GM21619 (cell line): ENCODE data around the gene GRID1.

Source experiments
- ATAC-seq: cut with Tn5 transposase; IDR thresholded peaks from one replicate; pipeline ENCODE4 v1.9.1; 2021; ENCODE audit not compliant: unreplicated experiment

Gene GRID1

DNA sequence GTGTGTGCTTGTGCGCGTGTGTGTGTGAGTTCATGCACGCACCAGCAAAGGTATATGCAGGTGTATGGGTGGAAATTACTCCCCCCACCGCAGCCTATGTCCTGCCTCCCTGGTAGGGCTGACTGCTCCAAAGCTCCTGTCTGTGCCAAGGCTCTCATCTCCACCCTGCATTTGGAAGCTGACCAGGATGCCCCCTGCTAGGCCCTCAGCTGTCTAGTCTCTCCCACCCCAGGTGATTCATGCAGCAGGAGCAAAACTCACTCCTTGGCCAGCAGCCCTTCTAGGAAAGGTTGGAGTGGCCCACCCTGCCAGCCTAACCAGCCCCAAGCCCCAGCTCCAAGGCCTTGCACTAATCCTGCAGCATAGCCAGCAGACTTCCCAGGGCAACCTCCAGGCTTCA lies 148.4 kb downstream of the GRID1 start:
- ATAC-seq, result no peak

DNA sequence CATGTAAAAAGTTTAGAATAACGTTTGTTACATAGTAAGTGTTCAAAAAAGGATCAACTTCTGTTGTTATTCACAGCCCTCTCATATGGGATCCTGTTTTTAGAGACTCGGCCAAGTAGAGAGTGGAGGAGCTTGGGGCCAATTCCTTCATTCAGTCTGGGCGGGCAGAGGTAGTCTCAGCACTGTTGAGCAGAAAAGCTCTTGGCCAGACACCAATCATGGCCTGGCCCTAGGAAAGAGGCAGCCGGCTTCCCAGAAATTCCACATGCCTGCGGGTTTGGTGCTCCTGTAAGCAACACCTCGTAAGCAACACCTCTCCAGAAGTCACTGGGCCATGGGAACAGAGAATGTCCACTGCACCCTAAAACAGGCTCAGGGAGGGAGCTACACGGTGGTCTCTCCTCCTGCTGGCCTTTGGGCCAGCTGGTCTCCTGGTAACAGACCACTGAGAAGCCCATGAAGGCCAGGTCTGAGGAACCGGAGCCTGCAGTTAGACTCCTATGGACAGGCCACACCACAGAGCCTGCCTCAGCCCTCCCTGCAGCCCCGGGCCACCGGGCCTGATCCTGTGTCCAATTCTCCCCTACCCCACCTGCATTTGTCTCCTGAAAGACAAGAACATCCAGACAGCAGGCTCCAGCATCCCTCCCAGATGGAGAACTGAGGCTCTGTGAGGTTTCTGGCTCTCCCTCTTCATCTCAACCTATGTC lies 149.1 kb downstream of the GRID1 start:
- ATAC-seq, result no peak

DNA sequence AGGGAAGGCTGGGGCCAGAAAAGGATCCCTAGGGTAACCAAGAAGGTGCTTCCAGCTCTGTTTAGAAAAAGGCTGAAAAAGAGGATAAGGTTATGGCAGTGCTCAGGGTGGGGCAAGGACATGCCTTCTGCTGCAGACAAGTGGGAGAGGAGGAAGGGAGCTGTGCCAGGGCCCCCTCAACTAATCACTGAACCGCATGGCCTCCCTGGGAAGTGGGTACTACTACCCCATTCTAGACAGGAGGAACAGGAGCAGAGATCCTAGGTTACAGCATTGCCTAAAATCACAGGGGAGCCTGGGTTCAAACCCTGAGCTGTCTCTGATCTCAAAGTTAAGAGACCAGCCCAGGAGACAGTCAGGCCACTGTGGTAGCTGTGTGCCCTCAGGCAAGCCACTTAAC lies 149.7 kb downstream of the GRID1 start:
- no peak for ATAC-seq

DNA sequence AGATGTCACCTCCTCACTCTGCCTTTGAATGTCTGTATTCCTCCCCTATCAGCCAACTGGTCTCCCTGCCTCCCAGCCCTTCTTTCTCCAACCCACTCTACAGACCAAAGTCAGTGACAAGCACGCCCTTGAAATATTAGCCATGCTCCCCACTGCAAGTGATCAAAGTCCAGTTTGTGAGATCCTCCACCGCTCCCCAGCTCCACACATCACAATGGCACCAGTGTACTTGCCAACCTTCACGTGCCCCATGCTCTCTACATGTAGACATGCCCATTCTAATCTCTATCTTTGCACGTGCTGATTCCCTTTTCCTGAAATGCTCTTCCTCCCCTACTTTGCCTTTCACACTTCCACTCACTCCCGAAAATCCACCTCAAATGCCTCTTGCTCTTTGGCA lies 150.9 kb downstream of the GRID1 start:
- ATAC-seq, result no peak

DNA sequence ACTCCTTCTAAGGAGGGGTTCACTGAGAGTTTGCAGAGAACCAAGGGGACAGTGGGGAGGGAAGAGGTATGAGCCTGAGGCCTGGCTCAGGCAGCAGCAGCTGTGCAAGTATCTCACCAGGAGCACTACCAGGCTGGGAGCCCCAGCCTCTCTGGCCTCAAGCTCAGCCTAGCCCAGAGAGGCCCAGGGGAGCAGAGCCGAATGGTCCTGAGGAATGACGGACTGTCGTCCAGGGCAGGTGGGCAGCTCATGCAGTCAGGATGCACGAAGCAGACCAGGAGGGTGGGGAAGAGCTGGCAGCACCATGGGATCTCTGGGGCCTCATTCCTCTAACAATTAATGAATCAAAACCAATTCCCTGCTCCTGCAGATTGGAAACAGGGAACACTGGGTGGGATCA lies 151.5 kb downstream of the GRID1 start:
- ATAC-seq, result no peak

DNA sequence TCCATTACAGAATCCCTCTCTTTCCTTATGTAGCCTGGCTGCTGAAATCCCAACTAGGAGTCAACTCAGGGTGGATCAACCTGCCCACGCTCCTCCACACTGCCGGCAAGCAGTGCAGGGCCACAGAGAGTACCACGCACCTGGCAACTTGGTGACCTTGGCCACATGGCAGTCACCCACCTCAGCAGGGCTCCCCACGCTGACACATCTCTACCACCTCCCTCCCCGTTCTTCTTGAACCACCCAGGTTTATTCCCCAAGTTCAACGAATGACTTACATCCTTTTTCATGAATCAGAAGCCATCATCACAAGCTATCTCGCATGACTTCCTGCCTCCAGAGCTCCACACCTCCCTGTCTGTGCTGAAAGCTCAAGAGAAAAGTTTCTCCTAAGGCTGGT lies 153.4 kb downstream of the GRID1 start:
- ATAC-seq, result no peak

DNA sequence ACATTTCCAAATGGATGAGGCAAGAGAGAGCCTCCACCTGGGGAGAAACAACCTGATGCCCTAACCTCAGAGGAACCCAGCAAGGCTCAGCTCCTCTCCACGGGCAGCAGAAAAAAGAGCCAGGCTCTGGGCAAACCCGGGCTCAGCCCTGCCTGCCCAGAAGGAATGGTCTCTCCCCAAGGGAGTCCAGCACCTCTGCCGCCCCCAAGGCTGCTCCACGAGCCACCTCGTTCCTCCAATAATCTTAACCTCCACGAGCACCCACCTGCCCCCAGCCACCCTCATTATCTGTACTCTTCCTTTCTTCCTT lies 154.2 kb downstream of the GRID1 start:
- no peak for ATAC-seq

DNA sequence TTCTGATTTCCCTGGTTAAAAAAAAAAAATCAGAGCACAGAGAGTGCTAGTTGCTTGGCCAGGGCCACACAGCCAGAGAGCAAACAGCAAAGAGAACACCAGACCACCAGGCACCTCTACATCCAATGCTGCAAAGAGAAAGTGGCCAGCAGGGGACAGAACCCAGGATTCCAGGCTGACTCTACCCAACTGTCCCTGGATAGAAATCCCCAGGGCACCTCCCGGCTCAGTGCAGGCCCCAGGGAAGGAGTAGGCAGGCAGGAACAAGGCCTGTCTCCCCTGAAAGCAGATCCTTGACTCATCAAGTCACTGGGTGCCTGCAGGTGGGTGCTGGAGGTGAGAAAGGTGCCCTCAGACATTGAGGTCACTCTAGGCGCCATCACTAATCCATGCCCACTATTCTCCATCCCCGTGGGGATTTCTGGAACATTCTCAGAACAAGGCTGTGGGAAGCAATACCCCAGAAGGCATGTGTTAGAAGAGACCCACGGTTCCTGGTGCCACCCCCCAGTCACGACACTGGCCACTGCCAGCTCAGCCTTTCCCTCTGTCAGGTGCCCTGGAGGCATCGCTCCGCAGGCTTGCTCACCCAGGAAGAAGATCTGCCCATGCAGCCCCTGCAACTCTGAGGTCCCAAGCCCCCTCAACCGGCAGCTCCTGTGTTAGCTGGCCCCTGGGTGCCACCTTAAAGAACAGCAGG lies 154.8 kb downstream of the GRID1 start:
- no peak for ATAC-seq

DNA sequence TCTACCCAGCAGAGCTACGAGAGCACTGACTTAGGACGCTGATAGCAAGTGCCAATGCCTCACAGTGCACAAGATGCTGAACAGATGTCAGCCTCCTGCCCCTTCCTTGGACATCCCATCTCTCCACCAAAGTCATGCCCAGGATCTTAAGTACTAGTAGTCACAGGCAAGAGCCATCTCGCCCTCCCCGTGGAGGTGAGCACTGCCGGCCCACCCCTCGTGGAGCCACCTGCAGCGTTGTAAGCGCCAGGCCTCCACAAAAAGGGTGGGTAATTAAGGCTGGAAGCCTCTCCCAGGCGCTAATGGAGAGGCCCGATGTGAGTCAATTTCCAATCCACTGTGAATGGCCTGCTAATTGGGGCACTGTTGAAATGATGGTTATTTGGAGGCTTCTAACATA lies 156.2 kb downstream of the GRID1 start:
- no peak for ATAC-seq

DNA sequence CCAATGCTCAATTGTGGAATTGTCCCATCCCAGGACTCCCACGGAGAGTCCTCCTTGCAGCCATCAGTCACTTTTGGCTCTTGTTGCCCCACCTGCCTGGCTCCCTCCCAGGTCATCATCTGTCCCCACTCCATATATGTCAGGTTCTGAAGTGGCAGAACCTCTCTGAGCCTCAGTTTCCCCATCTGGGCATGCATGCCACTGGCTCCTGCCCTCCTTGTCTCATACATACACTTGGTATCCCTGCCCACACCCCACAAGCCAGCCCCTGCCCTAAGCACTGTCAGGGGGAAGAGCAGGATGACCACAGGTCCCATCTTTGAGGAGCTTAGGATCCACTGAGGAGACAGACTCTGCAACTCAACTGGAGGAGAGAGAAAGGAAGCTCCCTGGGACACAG lies 156.9 kb downstream of the GRID1 start:
- no peak for ATAC-seq

DNA sequence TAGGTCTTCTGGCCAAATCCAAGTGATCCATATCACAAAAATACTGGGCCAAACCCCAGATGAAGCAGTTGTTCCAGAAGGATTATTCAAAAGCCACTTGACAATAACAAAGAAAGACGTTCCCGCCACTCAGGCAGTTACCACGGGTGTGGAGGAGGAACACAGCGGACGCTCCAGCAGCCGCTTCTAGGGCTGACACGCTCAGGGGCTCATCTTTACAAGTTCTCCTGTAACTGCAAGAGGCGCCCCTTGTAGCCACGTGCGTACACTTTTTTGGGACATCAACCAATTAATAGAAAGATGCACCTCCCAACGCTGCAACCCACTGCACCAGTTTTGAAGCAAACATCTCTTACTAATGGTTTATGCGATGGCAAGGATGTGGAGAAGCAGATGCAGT lies 159.4 kb downstream of the GRID1 start:
- ATAC-seq, result no peak

DNA sequence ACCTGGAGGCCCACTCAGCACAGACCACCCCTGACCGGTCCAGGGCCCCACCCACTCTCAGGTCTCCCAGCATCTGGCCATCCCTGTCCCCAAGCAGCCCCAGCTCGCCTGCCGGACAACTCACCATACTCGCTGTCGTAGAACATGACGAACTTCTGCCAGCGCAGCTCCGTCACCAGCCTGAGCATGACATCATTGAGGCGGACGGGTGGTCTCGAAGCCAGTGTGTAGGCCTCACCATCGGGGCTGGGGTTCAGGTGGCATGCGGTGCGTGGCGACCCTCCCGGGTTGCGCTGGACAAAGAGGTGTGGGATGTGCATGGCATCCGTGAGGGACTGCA lies 160.4 kb downstream of the GRID1 start:
- no peak for ATAC-seq

DNA sequence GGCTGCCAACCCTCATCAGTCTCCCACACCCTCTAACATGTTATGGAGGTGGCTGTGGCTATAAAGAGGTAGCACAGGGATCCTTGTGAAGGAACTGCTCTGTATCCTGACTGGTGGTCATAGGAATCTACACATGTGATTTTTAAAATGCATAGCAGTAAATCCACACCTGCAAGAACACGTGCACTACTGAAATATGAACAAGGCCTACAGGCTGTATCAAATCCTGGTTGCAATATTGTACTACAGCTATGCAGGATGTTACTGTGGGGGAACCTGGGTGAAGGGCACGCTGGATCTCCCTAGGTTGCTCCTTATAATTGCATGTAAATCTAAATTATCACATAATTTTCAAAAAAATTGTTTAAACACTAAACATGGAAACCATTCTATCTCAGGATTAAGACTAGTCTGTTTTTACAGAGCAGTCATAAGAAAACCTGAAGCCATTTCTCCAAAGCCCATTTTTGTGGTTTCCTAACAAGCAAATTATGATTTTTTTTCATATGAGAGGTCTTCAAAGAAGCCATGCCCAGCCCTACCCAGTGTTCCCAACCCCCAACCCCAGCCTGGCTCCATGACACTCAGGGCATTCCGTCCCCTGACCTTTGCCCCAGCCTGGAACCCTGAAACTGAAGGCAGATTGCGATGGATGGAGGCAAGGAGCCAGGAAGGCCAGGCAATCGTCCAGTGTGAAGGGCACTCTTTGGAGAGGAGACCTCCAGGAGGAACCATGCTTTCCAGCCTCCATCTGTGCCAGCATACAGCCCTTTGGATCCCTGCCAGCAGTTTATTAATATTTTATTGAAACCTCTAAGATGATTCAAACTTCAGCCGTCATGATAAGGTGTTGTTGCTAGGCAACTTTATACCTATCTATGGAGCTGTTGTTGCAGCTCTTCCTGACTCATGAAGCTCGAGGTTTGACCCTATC lies 161.0 kb downstream of the GRID1 start:
- no peak for ATAC-seq

DNA sequence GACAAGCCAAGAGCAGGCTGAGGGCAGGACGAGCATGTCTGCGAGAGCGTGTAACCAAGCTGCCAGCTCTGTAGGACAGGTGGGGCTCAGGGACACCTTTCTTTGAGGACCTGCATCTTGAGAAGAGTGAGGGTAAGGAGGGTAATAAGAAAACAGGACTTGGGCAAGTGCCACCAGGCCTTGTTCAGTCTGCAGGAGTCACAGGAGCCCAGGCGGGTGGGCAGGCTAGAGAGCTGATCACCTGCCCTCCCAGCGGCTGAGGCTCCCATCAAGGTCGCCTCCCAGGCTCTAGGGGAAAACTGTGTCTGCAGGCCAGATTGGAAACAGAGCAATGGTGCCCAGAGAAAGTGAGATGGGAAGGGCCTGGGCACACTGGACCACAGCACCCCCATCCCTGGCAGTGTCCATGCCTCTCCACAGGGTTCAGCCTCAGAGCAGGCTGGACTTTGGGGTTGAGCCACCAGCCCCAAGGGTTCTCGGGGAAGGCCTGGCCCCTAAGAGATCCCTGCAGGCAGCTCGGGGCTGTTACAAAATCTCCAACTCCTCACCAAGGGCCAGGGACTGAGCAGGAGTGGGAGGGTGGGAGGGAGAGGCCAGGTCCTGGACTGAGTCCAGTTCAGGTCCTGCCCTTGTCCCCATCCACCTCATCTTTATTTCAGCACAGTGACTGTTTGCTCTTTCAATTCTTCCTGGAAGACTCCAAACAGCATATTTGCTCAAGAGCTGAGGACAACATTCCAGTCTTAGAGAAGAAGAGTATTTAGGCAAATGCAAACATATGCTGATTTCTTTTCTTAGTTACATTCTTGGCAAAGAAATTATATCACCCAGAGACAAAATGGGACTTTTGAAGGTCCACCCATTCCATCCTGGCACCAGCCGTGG lies 161.9 kb downstream of the GRID1 start:
- ATAC-seq, result no peak

DNA sequence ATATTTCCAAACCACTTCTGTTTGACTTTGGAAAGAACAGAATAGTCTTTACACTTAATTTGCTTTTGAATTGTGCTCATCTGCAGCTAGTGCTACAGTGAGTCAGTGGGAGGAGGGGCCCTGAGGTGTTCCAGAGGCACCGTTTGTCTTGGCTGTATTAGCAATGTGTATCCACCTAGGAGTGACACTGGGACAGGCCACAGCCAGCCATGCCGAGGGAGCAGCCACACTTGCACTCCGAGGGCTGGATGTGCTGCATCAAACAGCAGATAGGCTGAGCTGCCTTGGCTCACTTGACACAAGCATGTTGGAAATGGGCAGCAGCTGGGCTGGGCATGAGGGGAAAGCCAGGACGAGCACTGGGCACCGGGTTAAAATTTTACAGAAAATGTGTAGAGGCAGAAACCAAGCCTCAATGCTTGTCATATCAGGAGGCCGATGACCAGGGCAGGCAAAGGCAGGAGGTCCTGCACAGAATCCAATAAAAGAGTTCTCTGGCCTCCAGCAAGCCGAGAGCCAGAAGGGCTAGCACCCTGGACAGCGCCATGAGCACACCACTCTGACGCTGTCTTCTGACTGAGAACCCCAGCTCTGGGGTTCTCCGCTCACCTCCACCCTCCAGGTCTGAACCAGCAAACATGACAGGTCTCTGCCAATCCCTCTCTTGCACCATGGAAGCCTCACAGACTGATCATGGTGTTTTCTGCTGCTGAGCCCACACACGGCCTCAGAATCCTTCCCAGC lies 163.3 kb downstream of the GRID1 start:
- no peak for ATAC-seq

DNA sequence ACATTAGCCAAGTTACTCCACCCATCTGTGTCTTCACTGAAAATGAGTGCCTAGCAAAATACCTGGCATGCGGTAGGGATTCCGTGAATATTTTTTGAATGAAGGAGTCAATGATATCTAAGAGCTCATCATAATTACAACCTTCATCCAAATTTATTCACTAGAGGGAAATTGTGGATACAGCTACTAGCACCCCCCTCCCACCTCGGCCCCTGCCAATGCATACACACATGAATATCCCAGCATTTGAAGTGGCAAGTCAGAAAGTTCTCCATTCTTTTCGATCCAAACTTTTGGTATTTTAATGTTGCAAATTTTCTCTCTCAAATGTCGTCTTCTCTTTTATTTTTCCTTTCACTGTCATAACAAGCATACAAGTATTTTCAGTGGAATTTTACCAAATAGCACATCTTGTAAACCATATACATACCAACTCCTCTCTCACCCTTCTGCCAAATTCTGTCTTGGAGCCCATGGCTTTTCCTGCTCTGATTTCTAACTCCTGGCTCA lies 164.3 kb downstream of the GRID1 start:
- no peak for ATAC-seq

DNA sequence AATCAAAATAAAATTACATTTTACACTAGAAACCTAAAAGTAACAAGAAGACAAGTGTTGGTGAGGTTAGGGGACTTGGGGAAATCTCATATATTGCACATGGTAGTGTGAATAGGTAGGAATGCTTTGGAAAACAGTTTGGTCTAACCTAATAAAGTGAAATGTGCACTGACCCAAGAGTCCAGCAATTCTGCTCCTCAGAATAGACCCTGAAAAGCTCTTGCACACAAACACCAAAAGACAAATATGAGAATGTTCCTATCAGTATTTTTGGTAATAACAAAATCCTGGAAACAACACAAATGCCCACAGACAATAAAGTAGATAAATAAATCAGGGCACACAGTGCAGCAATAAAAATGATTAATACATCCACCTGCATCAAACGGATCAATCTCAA lies 165.7 kb downstream of the GRID1 start:
- no peak for ATAC-seq

DNA sequence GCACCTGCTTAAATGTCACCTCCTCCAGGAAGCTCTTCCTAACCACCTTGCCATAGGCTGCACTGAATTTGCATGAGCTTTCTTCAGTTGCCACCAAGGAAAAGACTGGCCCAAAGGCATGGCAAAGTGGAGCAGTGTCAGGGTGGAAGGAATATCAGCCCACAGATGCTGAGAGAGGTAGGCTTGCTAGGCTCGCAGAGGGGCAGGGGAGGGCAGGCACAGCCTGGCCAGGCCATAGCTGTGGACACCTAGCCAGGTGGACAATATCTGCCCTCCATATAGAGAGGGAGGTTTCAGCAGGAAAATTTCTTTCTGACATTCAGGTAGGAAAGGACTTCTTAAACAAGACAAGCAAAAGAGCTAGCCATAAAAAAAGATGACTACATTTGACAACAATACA lies 166.3 kb downstream of the GRID1 start:
- ATAC-seq, result no peak

DNA sequence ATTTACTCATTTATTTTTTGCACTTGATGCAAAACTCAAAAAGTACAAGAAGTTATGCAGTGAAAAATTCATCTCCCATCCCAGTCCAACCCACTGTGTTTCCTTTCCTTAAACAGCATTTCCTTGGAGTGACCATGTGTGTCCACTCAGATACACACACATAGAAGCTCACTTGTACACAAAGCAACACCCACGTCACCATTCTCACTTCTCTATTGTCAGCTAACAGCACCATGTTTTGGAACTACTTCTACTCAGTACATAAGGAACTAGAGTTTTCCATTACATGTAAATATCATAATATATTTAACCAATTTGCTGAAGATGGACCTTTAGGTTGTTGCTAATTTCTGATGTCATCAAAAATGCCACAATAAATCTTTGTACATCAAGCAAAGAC lies 167.6 kb downstream of the GRID1 start:
- no peak for ATAC-seq

DNA sequence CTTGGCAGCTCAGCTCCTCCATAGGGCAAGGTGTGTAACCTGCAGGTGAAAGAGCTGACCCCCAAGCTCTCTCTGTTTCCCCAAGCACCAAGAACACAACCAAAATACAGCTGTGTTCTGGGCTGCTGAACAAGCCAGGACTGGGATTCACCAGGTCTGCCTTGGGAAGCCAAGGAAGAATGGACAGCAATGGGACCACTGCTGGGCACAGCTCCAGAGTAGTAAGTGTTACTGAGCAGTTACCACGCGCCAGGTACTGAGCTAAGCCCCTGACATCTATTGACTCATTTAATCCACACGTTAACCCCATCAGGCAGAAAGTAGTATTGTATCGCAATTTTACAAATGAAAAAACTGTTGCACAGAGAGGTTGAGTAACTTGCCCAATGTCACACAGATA lies 168.3 kb downstream of the GRID1 start:
- ATAC-seq, result no peak
